ENCODE measurements around the gene CCR5AS.
"Not testable (repeated sequence)": the region's sequence is repeated elsewhere in the genome, so short reads cannot be mapped to it uniquely, and the experiment has no call there.

CCR5AS gene

DNA sequence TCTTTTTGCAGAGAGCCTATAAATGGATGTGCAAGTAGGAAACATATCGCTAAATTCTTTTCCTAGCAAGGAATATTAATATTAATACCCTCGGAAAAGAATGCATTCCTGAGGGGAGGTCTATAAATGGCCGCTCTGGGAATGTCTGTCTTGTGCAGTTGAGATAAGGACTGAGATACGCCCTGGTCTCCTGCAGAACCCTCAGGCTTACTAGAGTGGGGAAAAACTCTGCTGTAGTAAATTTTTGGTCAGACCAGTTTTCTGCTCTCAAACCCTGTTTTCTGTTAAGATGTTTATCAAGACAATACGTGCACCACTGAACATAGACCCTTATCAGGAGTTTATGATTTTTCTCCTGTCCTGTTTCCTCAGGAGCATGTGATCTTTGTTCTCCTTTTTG is 25.0 kb upstream of the CCR5AS start:
- DNase-seq; in situ Hi-C loops (cut with HindIII; ENCODE audit: low pct_ligation_motif_present, low pct_unique_long_range_greater_than_20kb, low sequenced_read_pairs): not testable (repeated sequence)

DNA sequence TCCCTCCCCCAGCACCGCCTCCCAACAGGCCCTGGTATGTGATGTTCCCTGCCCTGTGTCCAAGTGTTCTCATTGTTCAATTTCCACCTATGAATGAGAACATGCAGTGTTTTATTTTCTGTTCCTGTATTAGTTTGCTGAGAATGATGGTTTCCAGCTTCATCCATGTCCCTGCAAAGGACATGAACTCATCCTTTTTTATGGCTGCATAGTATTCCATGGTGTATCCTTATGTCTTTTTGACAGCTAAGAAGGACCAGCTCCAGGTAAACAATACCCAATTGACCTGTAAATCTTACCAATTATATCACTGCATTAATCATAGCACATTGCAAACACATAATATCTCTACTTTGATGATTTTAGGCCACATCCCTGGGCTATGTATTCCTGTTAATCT is 24.0 kb upstream of the CCR5AS start:
- DNase-seq; in situ Hi-C loops (cut with HindIII; ENCODE audit: low pct_ligation_motif_present, low pct_unique_long_range_greater_than_20kb, low sequenced_read_pairs): not testable (repeated sequence)

DNA sequence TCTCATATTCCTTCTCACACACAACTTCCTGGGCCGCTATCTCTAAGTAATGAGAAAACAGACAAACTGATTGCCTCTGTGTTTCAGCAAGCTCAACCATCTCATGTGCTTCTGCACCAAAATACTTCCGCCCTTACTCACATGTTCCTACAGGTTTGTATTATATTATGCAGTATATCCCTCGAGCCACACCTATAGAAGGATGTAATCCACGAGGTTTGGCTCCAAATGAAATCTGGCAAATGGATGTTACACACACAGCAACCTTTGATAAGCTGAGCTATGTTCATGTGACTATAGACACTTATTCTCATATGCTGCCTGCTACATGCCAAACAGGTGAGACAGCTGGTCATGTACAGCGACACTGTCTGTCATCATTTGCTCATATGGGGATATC is 22.8 kb upstream of the CCR5AS start:
- no peak for DNase-seq
- in situ Hi-C loops (cut with HindIII; ENCODE audit: low pct_ligation_motif_present, low pct_unique_long_range_greater_than_20kb, low sequenced_read_pairs), result no loop called here

DNA sequence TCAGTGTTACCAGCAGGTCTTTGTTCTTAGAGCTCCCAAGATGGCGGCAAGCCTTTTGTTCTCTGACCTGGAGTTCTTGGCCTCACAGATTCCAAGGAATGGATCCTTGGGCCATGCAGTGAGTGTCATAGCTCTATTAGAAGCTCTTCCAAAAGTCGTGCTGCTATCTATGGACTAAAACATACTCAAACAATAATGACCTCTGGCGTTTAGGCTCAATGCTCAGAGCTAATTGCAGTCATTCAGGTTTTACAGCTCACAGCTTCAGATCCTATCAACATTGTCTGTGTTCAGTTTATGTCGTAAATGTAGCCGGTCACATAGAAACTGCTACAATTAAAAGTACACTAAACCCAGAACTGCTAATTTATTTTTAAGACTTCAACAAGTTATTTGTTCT is 22.4 kb upstream of the CCR5AS start:
- in situ Hi-C loops (cut with HindIII; ENCODE audit: low pct_ligation_motif_present, low pct_unique_long_range_greater_than_20kb, low sequenced_read_pairs), result no loop called here
- no peak for DNase-seq

DNA sequence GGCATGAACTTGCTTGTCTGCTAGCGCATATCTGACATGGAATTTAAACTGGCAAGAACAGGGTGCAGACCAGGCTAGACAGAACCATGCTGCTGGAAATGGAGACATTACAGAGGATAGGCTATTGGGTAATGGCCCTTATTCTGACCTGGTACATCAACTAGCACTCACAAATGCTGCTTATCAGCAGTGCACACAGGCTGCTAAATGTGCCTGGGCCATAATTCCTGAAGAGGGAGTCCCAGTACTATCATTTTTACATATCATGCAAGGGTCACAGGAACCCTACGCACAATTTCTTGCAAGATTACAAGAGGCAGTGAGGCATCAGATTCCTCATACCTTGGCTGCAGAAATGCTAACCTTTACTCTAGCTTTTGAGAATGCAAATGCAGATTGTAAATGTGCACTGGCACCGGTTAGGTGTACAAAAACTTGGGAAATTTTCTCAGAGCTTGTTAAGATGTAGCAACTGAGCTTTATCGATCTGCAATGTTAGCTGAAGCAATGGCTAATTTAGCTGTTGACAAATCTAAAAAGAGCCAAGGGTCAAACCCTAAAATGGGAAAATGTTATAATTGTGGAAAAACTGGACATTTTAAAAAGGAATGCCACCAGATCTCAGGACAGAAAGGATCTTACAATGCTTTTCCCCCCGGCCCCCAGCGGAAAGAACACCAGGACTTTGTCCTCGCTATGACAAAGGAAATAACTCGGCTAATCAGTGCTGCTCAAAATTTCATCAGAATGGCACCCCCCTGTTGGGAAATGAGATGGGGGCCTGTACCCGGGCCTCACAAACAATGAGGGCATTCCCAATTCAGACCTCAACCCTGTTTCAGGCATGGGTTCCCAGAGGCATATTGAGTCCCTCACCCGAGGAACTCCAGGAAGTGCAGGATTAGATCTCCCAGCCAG is 21.3 kb upstream of the CCR5AS start:
- in situ Hi-C loops (cut with HindIII; ENCODE audit: low pct_ligation_motif_present, low pct_unique_long_range_greater_than_20kb, low sequenced_read_pairs), result no loop called here
- DNase-seq, result no peak

DNA sequence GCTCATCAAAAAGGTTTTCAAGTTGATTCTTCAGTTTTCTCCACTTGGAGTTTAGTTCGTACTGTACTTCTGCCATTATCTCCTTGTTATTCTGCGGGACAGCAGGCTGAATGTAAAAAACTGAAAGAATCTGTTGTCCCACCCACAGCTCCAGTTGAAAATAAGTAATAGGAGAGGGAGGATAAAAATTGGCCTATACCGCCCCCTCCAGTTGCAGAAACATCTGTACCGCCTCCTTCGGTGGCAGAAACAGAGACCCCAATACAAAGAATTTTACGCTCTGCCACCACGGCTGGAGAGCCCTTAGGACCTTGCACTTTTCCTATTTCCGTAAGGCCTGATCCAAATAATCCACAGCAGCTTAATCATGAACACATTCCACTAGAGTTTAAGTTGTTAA is 20.5 kb upstream of the CCR5AS start:
- not testable (repeated sequence) for DNase-seq

DNA sequence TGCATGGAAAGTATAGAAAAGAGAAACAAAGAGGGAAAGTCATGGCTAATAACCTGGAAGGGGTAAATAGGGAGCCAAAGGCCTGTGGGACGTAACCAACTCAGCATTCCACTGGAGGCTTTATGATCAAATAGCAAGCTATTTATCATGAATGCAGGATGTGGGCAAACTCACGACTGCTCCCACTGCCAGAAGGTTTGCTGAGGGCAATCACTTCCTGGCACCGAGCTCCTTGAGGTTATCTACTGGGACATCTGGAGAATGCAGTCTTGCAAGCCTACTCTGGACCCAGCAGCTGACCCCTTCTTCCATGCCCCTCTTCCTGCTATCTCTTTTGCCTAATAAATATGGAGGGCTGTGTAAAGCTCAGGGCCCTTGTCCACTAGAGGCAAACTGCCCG is 19.6 kb upstream of the CCR5AS start:
- DNase-seq; in situ Hi-C loops (cut with HindIII; ENCODE audit: low pct_ligation_motif_present, low pct_unique_long_range_greater_than_20kb, low sequenced_read_pairs): not testable (repeated sequence)

More for the DNA sequence above, 20.5 kb upstream of the CCR5AS start:
- in situ Hi-C loops (cut with HindIII; ENCODE audit: low pct_ligation_motif_present, low pct_unique_long_range_greater_than_20kb, low sequenced_read_pairs), result not testable (repeated sequence)

DNA sequence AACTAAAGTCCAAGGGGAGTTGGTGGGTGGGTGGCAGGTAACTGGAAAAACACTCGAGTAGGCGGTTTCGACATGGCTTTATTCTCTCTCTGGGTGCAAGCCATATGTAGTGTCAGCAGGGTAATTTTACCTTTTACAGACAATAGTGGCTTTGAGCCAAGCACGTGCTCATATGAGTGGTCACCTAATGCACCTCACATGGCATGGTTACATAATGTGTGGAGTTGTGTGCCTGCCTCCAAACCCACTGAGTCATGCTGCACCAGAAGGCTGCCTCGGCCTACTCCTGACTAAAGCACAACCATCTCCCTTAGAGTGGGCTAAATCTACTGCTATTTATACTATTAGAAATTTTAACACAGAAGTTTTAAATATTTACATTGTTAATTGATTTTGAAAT is 16.7 kb upstream of the CCR5AS start:
- no peak for DNase-seq
- in situ Hi-C loops (cut with HindIII; ENCODE audit: low pct_ligation_motif_present, low pct_unique_long_range_greater_than_20kb, low sequenced_read_pairs), result no loop called here

DNA sequence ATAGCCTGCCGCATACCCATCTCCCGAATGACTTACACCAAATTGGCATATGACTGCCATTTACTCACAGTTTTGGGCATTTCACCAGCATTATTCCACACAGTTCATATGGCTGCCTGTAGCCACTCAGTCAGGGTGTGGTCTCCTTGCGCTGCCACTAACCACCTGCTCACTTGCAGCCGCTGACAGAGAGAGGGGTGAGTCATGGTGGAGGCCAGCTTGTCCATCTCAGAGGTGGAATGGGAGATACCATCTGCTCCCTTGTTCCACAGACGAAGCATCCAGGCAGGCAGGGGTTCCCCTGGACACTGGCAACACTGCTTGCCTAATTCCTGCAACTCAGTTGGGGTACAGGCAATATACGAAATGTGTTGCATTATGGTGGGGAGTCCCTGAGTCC is 15.8 kb upstream of the CCR5AS start:
- in situ Hi-C loops (cut with HindIII; ENCODE audit: low pct_ligation_motif_present, low pct_unique_long_range_greater_than_20kb, low sequenced_read_pairs), result no loop called here
- no peak for DNase-seq

DNA sequence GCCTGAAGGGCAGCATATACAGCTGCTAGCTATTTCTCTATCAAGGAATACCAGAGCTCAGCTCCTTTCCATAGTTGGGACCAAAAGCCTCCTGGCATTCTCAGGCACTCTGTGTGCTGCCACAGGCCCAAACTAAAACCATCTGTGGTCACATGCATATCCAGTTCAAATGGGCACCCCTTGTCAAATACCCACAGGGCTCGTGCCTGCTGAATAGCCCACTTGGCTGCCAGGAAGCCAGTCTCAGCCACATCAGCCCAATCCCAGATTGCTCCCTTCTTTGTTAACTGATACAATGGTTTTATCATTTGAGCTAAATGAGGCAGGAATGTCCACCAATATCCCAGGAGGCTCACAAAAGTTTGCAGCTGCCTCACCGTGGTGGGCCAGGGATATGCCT is 14.1 kb upstream of the CCR5AS start:
- DNase-seq, result no peak
- in situ Hi-C loops (cut with HindIII; ENCODE audit: low pct_ligation_motif_present, low pct_unique_long_range_greater_than_20kb, low sequenced_read_pairs), result no loop called here

DNA sequence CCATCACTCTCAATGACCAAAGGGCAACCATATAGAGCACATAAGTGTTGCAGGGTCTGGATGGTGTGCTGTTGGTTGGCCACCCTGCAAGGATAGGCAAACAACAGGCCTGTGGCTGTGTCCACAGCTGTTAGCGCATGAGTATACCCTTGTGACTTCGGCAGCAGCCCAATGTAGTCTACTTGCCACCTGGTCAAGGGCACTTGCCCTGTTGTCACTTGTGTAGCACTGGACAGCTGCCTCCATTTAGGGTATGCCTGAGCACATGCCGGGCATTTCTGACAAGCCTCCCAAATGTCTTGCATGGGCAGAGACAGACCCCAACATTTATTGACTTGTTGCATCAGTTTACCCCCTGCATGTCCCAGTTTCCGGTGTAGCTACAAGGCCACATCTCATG is 12.9 kb upstream of the CCR5AS start:
- in situ Hi-C loops (cut with HindIII; ENCODE audit: low pct_ligation_motif_present, low pct_unique_long_range_greater_than_20kb, low sequenced_read_pairs), result no loop called here
- no peak for DNase-seq

DNA sequence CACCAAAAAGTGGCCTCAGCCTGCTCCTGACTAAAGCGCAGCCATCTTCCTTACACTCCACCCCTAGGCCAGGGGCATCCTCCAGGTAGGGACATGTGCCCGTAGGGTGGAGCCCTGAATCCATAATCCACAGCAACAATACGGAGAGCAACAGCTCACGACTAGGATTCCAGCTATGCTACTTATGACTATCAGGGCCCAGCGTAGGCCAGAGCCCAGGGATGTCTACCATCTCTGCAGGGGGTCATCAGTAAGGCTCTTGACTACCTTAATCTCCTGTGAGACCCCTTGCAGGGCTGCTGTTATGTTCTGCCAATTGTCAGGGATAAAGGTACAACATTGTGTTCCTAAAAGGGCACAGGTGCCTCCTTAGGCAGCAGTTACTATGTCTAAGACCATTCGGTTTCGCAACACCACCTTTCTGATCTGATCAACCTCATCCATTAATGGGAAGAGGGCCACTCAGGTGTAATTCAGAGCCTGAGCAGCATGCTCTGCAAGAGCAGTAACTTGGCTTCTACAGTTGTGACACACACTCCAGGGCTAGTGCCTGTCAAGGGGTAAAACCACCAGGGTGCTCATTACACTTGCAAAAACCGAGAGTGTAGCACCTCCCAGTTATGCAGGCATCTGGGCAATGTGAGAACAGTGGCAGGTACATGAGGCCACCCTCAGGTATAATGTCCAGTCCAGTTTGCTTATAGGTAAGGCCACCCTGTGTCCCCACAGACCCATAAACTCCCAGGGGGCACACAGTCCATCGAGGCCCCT is 11.2 kb upstream of the CCR5AS start:
- DNase-seq, result no peak
- in situ Hi-C loops (cut with HindIII; ENCODE audit: low pct_ligation_motif_present, low pct_unique_long_range_greater_than_20kb, low sequenced_read_pairs), result no loop called here

DNA sequence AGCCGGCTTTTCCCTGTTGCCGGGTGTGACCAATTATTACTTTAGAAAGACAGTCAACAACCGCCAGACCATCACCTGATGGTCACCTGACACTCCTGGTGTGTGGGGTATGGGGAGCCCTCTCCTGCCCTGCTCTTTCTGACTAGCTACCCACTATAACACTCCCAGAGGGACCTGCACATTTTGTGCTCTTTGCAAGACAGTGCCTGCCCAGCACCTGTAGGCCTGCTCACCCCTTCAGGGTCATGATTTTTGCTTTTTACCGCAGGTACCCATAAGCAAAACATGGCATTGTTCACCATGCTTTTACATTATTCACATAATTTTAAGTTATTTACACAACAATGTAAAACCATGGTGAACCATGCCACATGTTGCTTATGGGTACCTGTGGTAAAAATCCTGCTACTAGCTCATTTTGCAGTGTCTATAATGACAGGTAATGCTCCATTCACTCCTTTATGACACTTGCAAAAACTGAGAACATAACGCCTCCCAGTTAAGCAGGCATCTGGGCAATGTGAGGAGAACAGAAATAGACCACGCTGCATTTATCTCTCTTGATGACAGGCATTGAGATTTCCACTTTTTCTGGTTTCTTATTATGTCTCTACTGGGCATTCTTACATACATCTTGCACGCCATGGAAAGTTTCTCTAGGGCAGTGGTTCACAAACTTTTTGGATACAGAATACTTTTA is 10.1 kb upstream of the CCR5AS start:
- no peak for DNase-seq
- in situ Hi-C loops (cut with HindIII; ENCODE audit: low pct_ligation_motif_present, low pct_unique_long_range_greater_than_20kb, low sequenced_read_pairs), result no loop called here

DNA sequence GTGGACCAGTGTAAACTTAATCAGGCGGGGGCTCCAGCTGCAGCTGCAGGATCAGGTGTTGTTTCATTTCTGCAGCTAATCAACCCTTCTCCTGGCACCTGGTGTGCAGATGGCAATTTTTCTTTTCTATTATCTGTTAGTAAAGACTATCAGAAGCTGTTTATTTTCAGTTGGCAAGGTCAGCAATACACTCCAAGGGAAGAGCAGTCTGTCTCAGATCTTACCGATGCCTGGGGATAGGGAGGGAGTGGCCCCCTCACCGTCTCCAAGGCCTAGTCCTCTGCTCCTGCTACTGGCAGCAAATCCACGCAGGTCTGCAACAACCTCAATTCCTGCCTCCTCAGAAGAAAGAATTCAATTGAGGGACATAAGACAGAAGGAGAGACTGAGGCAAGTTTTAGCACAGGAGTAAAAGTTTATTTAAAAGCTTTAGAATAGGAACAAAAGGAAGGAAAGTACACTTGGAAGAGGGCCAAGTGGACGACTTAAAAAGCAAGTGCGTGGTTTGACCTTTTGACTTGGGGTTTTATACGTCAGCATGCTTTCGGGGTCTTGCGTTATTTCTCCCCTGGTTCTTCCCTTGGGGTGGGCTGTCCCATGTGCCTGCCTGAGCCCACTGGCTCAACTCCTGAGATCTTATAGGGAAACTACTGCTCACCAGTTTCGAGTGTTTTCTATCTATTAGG is 9.4 kb upstream of the CCR5AS start:
- in situ Hi-C loops (cut with HindIII; ENCODE audit: low pct_ligation_motif_present, low pct_unique_long_range_greater_than_20kb, low sequenced_read_pairs), result no loop called here

DNA sequence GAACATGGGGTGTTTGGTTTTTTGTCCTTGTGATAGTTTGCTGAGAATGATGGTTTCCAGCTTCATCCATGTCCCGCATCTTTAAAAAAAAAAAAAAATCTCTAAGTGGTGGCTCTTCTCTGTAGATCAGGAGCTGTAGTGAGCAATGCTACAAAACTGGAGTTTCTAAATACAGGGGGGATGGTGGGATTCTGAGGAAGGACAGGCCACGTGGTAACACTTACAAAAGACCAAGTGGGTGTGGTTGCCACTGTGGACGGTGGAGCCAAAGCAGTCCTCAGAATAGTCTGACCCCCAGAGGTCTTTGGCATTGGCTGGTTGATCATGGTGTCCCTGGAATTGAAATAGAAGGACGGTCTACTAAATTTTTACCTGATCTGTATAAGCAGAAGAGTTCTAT is 7.9 kb upstream of the CCR5AS start:
- in situ Hi-C loops (cut with HindIII; ENCODE audit: low pct_ligation_motif_present, low pct_unique_long_range_greater_than_20kb, low sequenced_read_pairs), result no loop called here
- DNase-seq, result no peak

More for the DNA sequence above, 9.4 kb upstream of the CCR5AS start:
- DNase-seq, result no peak

DNA sequence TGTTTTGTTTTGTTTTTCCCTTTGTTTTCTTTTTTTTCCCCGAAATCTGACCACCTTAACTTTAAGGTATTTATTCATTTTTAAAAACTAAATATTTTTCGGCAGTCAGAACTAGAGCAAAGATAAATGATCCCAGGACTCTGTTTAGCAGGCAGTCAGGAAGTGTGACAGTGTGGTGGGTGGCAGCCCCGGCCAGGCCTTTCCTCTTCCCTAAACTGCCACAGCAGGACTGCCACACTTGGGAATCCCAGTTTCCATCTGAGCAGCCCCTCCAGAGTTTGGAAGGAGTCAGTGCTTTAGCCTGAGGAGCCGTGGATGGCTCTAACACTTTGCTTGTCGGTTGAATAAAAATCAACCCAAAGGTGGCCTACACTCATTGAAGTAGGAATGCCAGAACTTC is 7.1 kb upstream of the CCR5AS start:
- no peak for DNase-seq
- in situ Hi-C loops (cut with HindIII; ENCODE audit: low pct_ligation_motif_present, low pct_unique_long_range_greater_than_20kb, low sequenced_read_pairs), result no loop called here

DNA sequence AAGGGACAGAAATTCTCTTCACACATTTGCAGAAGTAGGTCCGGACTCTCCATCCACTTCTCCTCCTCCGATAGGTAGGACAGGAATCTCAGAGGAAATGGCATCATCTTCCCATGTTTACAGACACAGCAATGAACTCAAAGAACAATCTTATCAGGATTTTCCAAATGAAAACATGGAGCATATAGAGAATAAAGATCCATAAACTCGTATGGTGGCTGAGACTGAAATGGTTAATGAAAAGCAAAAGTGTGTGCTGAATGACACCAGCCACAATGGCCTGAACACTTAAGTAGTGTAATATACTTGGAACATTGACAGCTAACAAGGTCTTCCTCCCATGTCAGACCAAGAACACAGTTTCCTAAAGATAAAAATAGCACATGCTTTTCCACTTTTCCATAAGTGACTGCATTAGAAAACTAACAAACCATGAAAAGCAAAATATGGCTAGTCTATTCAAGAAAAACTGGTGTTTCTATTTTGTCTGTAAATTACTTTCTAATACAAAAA is 6.0 kb upstream of the CCR5AS start:
- in situ Hi-C loops (cut with HindIII; ENCODE audit: low pct_ligation_motif_present, low pct_unique_long_range_greater_than_20kb, low sequenced_read_pairs), result no loop called here
- DNase-seq, result no peak

DNA sequence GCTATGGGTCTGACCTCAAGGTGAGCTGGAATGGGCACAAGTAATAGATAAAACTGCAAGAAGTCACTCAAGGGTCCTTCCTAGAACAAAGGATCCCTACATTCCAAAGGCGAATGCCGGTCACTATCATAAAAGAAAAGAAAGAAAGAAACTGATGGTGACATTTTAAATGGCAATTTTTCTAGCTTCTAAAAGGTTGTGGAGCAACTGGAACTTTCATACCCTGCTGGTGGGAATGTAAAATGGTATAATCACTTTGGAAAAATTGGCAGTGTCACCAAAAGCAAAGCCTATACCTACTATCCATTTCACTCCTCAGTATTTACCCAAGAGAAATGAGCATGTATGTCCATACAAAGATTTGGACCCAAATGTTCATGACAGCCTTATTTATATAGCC is 4.4 kb upstream of the CCR5AS start:
- no peak for DNase-seq
- in situ Hi-C loops (cut with HindIII; ENCODE audit: low pct_ligation_motif_present, low pct_unique_long_range_greater_than_20kb, low sequenced_read_pairs), result no loop called here
